GM12878 (cell line): Measurements from ENCODE around the gene BEST4. TPM values are rescaled to one million over a fixed set of nuclear protein-coding genes. Genes with fewer than 3 reads are reported as not detected.
A peak's percentile ranks its signal among the peaks of the same experiment; 100 is the strongest.

Source experiments
- BACH1 ChIP-seq: fragments of 450-650 bp; IDR thresholded peaks from 2 replicates; pipeline ENCODE4 v1.6.1; 2017; ENCODE audit warnings: mild to moderate bottlenecking, borderline replicate concordance
- FOXK2 ChIP-seq: fragments of 450-650 bp; IDR thresholded peaks from 2 replicates; pipeline ENCODE4 v1.6.1; 2017; ENCODE audit warnings: mild to moderate bottlenecking, moderate library complexity
- HDGF ChIP-seq: fragments of 450-650 bp; IDR thresholded peaks from 2 replicates; pipeline ENCODE4 v1.6.1; 2016; ENCODE audit warnings: antibody characterized with exemption
- IKZF1 ChIP-seq: fragments of 450-650 bp; conservative IDR thresholded peaks from 2 replicates; pipeline ENCODE4 v1.6.1; 2017; ENCODE audit warnings: antibody characterized with exemption, mild to moderate bottlenecking
- IKZF2 ChIP-seq, 2 experiments: fragments of 450-650 bp; IDR thresholded peaks; 2 replicates each; pipeline ENCODE4 v1.6.1; 2017; ENCODE audit warnings: mild to moderate bottlenecking in 2 of 2, moderate library complexity in 2 of 2
- IRF3 ChIP-seq: fragments of 450-650 bp; IDR thresholded peaks from 2 replicates; pipeline ENCODE4 v1.6.1; 2014; ENCODE audit warnings: mild to moderate bottlenecking
- IRF4 ChIP-seq: IDR thresholded peaks from 2 replicates; pipeline ENCODE4 v1.6.1; 2011; ENCODE audit warnings: low read depth, low read length
- JUNB ChIP-seq: IDR thresholded peaks from 2 replicates; pipeline ENCODE4 v1.6.1; 2016; ENCODE audit warnings: antibody characterized with exemption, mild to moderate bottlenecking
- KLF5 ChIP-seq: fragments of 450-650 bp; IDR thresholded peaks from 2 replicates; pipeline ENCODE4 v1.6.1; 2014; ENCODE audit warnings: mild to moderate bottlenecking; ENCODE audit not compliant: partially characterized antibody
- NBN ChIP-seq: fragments of 450-650 bp; IDR thresholded peaks from 2 replicates; pipeline ENCODE4 v1.6.1; 2016
- NKRF ChIP-seq: fragments of 450-650 bp; conservative IDR thresholded peaks from 2 replicates; pipeline ENCODE4 v1.6.1; 2017; ENCODE audit warnings: mild to moderate bottlenecking, moderate library complexity
- NR2C1 ChIP-seq: fragments of 450-650 bp; IDR thresholded peaks from 2 replicates; pipeline ENCODE4 v1.6.1; 2017; ENCODE audit warnings: antibody characterized with exemption, mild to moderate bottlenecking, moderate library complexity
- POLR2AphosphoS2 ChIP-seq: IDR thresholded peaks from 2 replicates; pipeline ENCODE4 v1.6.1; 2011; ENCODE audit warnings: low read depth, mild to moderate bottlenecking, low read length, improper control_type of control experiment, moderate library complexity
- POLR2AphosphoS5 ChIP-seq: IDR thresholded peaks from 2 replicates; pipeline ENCODE4 v1.6.1; 2011; ENCODE audit warnings: mild to moderate bottlenecking, low read length, inconsistent platforms
- SMC3 ChIP-seq: IDR thresholded peaks from 2 replicates; pipeline ENCODE4 v1.6.1; 2011; ENCODE audit warnings: low read length, improper control_type of control experiment, borderline replicate concordance
- SP1 ChIP-seq: IDR thresholded peaks from one replicate; pipeline ENCODE4 v1.6.1; 2011; ENCODE audit warnings: low read depth, low read length
- SPI1 ChIP-seq: IDR thresholded peaks from 2 replicates; pipeline ENCODE4 v1.6.1; 2011; ENCODE audit warnings: low read depth, mild to moderate bottlenecking, low read length, moderate library complexity, borderline replicate concordance; ENCODE audit not compliant: insufficient read depth
- SRF ChIP-seq, 2 experiments: IDR thresholded peaks; 2 replicates each; pipeline ENCODE4 v1.6.1; 2011; ENCODE audit warnings: low read depth in 2 of 2, low read length in 2 of 2, mild to moderate bottlenecking in 1 of 2, moderate library complexity in 1 of 2
- TBL1XR1 ChIP-seq: IDR thresholded peaks from 2 replicates; pipeline ENCODE4 v1.6.1; 2012; ENCODE audit warnings: low read depth, low read length, improper control_type of control experiment
- WRNIP1 ChIP-seq: IDR thresholded peaks from 2 replicates; pipeline ENCODE4 v1.6.1; 2011; ENCODE audit warnings: low read depth, low read length, improper control_type of control experiment, borderline replicate concordance
- YBX1 ChIP-seq: fragments of 450-650 bp; IDR thresholded peaks from 2 replicates; pipeline ENCODE4 v1.6.1; 2016; ENCODE audit warnings: antibody characterized with exemption
- ZNF217 ChIP-seq: fragments of 450-650 bp; IDR thresholded peaks from 2 replicates; pipeline ENCODE4 v1.6.1; 2017; ENCODE audit warnings: antibody characterized with exemption, mild to moderate bottlenecking
- ZNF384 ChIP-seq: IDR thresholded peaks from 2 replicates; pipeline ENCODE4 v1.6.1; 2012; ENCODE audit warnings: low read depth, mild to moderate bottlenecking, low read length, improper control_type of control experiment, borderline replicate concordance
- ZNF622 ChIP-seq: fragments of 450-650 bp; IDR thresholded peaks from 2 replicates; pipeline ENCODE4 v1.6.1; 2017; ENCODE audit warnings: mild to moderate bottlenecking, inconsistent platforms
- polyA plus RNA-seq, 11 experiments: library from polyadenylated mRNA; depleted of rRNA in 4 of 11; unstranded in 6 of 11; stranded (reverse) in 5 of 11; fragments of >200 nt; fragmentation: Nextera tagmentation in 4 of 11; fragmentation: Illumina TruSeq in 1 of 11; extraction: Ambion mirVana in 4 of 11; extraction: Trizol in 1 of 11; gene quantifications; 1 replicate in 1 of 11; 2 replicates in 10 of 11; pipeline versions ENCODE4 v1.2.1 to v1.2.3, GENCODE V29; 2011 to 2016; ENCODE audit warnings: inconsistent platforms in 2 of 11, missing spikeins in 2 of 11, low read depth in 1 of 11
- total RNA-seq, 4 experiments: library from RNA; depleted of rRNA in 3 of 4; stranded (reverse); fragments of >200 nt in 3 of 4; fragmentation: Illumina TruSeq in 1 of 4; extraction: Trizol in 1 of 4; gene quantifications; 2 replicates each; pipeline versions ENCODE4 v1.2.1 to v1.2.3, GENCODE V29; 2013 to 2021
- TF ChIP-seq, protein P1 (sequence below): fragments of 450-650 bp; IDR thresholded peaks from 2 replicates; pipeline ENCODE4 v1.6.1; 2017; ENCODE audit warnings: mild to moderate bottlenecking, low read depth, inconsistent platforms; ENCODE audit not compliant: poor library complexity, severe bottlenecking
- TF ChIP-seq, protein P2 (sequence below): fragments of 150-350 bp; IDR thresholded peaks from 2 replicates; pipeline ENCODE4 v1.6.1; 2014; ENCODE audit warnings: mild to moderate bottlenecking, low read depth, low read length

Gene BEST4
- total and polyA plus RNA-seq, 10 of the 15 experiments (the other 5 are each of a cell fraction or from before 2014, with no cell fraction given): 0.06 to 1.3 (median 0.42) TPM

- TF ChIP-seq WRNIP1 (no peak), SRF (IDR thresholded peaks at IDR 0.05; ENCODE audit: low read depth in 2 of 2, low read length in 2 of 2) (peak in 1 of 2 experiments; percentile 24; a peak in 1 of 4 replicates), ZNF217 (0 out of 2 replicates have a peak, but pooled peaks have one; percentile 43), IKZF2 (IDR thresholded peaks at IDR 0.05) (peak; percentile 66 to 76; a peak in 3 of 4 replicates), NR2C1 (no peak), IRF4 (no peak), ZNF384 (no peak), NKRF (peak; percentile 86), ZNF622 (no peak), POLR2AphosphoS2 (peak; percentile 72; the same call in 1 of the 2 replicates), SP1 (peak; percentile 42), TBL1XR1 (no peak; the same call in 1 of the 2 replicates), NBN (peak; percentile 98), POLR2AphosphoS5 (peak; percentile 88), SPI1 (no peak), IKZF1 (peak; percentile 84), YBX1 (no peak), KLF5 (no peak), FOXK2 (peak; percentile 44; the same call in 1 of the 2 replicates), SMC3 (peak; percentile 60; the same call in 1 of the 2 replicates), HDGF (peak; percentile 97), BACH1 (peak; percentile 69), JUNB (no peak), IRF3 (no peak)
- TF ChIP-seq, protein P1, sequence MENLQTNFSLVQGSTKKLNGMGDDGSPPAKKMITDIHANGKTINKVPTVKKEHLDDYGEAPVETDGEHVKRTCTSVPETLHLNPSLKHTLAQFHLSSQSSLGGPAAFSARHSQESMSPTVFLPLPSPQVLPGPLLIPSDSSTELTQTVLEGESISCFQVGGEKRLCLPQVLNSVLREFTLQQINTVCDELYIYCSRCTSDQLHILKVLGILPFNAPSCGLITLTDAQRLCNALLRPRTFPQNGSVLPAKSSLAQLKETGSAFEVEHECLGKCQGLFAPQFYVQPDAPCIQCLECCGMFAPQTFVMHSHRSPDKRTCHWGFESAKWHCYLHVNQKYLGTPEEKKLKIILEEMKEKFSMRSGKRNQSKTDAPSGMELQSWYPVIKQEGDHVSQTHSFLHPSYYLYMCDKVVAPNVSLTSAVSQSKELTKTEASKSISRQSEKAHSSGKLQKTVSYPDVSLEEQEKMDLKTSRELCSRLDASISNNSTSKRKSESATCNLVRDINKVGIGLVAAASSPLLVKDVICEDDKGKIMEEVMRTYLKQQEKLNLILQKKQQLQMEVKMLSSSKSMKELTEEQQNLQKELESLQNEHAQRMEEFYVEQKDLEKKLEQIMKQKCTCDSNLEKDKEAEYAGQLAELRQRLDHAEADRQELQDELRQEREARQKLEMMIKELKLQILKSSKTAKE: peak; percentile 98
- TF ChIP-seq, protein P2, sequence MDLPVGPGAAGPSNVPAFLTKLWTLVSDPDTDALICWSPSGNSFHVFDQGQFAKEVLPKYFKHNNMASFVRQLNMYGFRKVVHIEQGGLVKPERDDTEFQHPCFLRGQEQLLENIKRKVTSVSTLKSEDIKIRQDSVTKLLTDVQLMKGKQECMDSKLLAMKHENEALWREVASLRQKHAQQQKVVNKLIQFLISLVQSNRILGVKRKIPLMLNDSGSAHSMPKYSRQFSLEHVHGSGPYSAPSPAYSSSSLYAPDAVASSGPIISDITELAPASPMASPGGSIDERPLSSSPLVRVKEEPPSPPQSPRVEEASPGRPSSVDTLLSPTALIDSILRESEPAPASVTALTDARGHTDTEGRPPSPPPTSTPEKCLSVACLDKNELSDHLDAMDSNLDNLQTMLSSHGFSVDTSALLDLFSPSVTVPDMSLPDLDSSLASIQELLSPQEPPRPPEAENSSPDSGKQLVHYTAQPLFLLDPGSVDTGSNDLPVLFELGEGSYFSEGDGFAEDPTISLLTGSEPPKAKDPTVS: no peak
Measured at GRCh38 chr1:44799770-44800584, 12.0 kb upstream of the BEST4 start, which contains the start of gene PLK3 (continued).
